H9 (cell line): Measurements from ENCODE around the gene PDE2A. TPM values are rescaled to one million over a fixed set of nuclear protein-coding genes. Genes with fewer than 3 reads are reported as not detected.

Experiments used
- DNase-seq: peaks from one replicate; pipeline ENCODE4 v3.0.0-alpha.2; 2017
- H2AFZ ChIP-seq: one replicate; pipeline ENCODE4 v1.6.1; 2013; ENCODE audit warnings: mild to moderate bottlenecking, low read length, control low read depth, moderate library complexity
- H2AK5ac ChIP-seq: 2 replicates; pipeline ENCODE4 v1.6.1; 2013; ENCODE audit warnings: low read length, control low read depth, mixed read lengths; ENCODE audit not compliant: insufficient read length
- H2BK120ac ChIP-seq: one replicate; pipeline ENCODE4 v1.6.1; 2013; ENCODE audit warnings: low read depth, mild to moderate bottlenecking, low read length, control low read depth, inconsistent platforms; ENCODE audit not compliant: poor library complexity, severe bottlenecking
- H2BK12ac ChIP-seq: 2 replicates; pipeline ENCODE4 v1.6.1; 2013; ENCODE audit warnings: low read length, control low read depth, mixed read lengths, low read depth; ENCODE audit not compliant: insufficient read length
- H2BK15ac ChIP-seq: 2 replicates; pipeline ENCODE4 v1.6.1; 2013; ENCODE audit warnings: low read depth, low read length, control low read depth
- H2BK20ac ChIP-seq: one replicate; pipeline ENCODE4 v1.6.1; 2013; ENCODE audit warnings: low read depth, mild to moderate bottlenecking, low read length, control low read depth, inconsistent platforms; ENCODE audit not compliant: poor library complexity, severe bottlenecking
- H2BK5ac ChIP-seq: 2 replicates; pipeline ENCODE4 v1.6.1; 2013; ENCODE audit warnings: low read length, control low read depth, mixed read lengths; ENCODE audit not compliant: insufficient read length
- H3K14ac ChIP-seq: 2 replicates; pipeline ENCODE4 v1.6.1; 2013; ENCODE audit warnings: low read length, control low read depth; ENCODE audit not compliant: insufficient read depth
- H3K18ac ChIP-seq: 2 replicates; pipeline ENCODE4 v1.6.1; 2013; ENCODE audit warnings: low read depth, mild to moderate bottlenecking, mixed read lengths, low read length, control low read depth; ENCODE audit not compliant: insufficient read length
- H3K23ac ChIP-seq: 2 replicates; pipeline ENCODE4 v1.6.1; 2013; ENCODE audit warnings: low read length, control low read depth, mixed read lengths, low read depth; ENCODE audit not compliant: insufficient read length
- H3K23me2 ChIP-seq: 2 replicates; pipeline ENCODE4 v1.6.1; 2013; ENCODE audit warnings: low read depth, mild to moderate bottlenecking, mixed read lengths, low read length, control low read depth; ENCODE audit not compliant: insufficient read length, poor library complexity, severe bottlenecking
- H3K27ac ChIP-seq: 2 replicates; pipeline ENCODE4 v1.5.1; 2013; ENCODE audit warnings: low read length, control low read depth, mixed read lengths, low read depth; ENCODE audit not compliant: insufficient read length
- H3K27me3 ChIP-seq: 2 replicates; pipeline ENCODE4 v1.6.1; 2013; ENCODE audit warnings: low read length, control low read depth, inconsistent platforms; ENCODE audit not compliant: insufficient read depth
- H3K4ac ChIP-seq: 2 replicates; pipeline ENCODE4 v1.6.1; 2013; ENCODE audit warnings: low read depth, mild to moderate bottlenecking, control low read depth, inconsistent platforms, low read length, moderate library complexity
- H3K4me1 ChIP-seq: 2 replicates; pipeline ENCODE4 v1.6.1; 2013; ENCODE audit warnings: low read length, control low read depth, inconsistent platforms; ENCODE audit not compliant: insufficient read depth
- H3K4me2 ChIP-seq: 2 replicates; pipeline ENCODE4 v1.6.1; 2013; ENCODE audit warnings: low read length, control low read depth, mixed read lengths; ENCODE audit not compliant: insufficient read length, insufficient read depth
- H3K56ac ChIP-seq: 2 replicates; pipeline ENCODE4 v1.6.1; 2013; ENCODE audit warnings: low read depth, mild to moderate bottlenecking, mixed read lengths, low read length, control low read depth; ENCODE audit not compliant: insufficient read length
- H3K79me1 ChIP-seq: 2 replicates; pipeline ENCODE4 v1.6.1; 2013; ENCODE audit warnings: low read depth, mild to moderate bottlenecking, moderate library complexity, low read length, control low read depth, inconsistent platforms; ENCODE audit not compliant: insufficient read depth, poor library complexity, severe bottlenecking
- H3K79me2 ChIP-seq: 2 replicates; pipeline ENCODE4 v1.6.1; 2013; ENCODE audit warnings: low read length, control low read depth, inconsistent platforms; ENCODE audit not compliant: insufficient read depth
- H3K9ac ChIP-seq: 2 replicates; pipeline ENCODE4 v1.6.1; 2013; ENCODE audit warnings: low read length, control low read depth, mixed read lengths; ENCODE audit not compliant: insufficient read length; ENCODE audit errors: extremely low read depth
- H3K9me3 ChIP-seq: one replicate; pipeline ENCODE4 v1.6.1; 2013; ENCODE audit warnings: low read depth, low read length, inconsistent platforms; ENCODE audit not compliant: control insufficient read depth
- H3T11ph ChIP-seq: one replicate; pipeline ENCODE4 v1.6.1; 2013; ENCODE audit warnings: mild to moderate bottlenecking, low read length, control low read depth, inconsistent platforms
- H4K20me1 ChIP-seq: one replicate; pipeline ENCODE4 v1.6.1; 2013; ENCODE audit not compliant: control insufficient read depth, insufficient read length, insufficient read depth
- H4K5ac ChIP-seq: 2 replicates; pipeline ENCODE4 v1.6.1; 2013; ENCODE audit warnings: low read depth, mild to moderate bottlenecking, mixed read lengths, low read length, control low read depth; ENCODE audit not compliant: insufficient read length
- H4K8ac ChIP-seq: replicated peaks from 2 replicates; pipeline ENCODE4 v1.6.1; 2013; ENCODE audit warnings: low read length, control low read depth, mixed read lengths, low read depth; ENCODE audit not compliant: insufficient read length
- H4K91ac ChIP-seq: 2 replicates; pipeline ENCODE4 v1.6.1; 2013; ENCODE audit warnings: low read depth, mild to moderate bottlenecking, moderate library complexity, mixed read lengths, low read length, control low read depth; ENCODE audit not compliant: insufficient read length
- H3K27ac Mint-ChIP-seq, 3 experiments: 2 replicates in 2 of 3; 3 replicates in 1 of 3; pipeline ENCODE4 v1.8.0; 2020 to 2021; ENCODE audit warnings: mixed read lengths in 3 of 3, mild to moderate bottlenecking in 1 of 3, moderate library complexity in 1 of 3
- H3K27me3 Mint-ChIP-seq: 2 replicates; pipeline ENCODE4 v1.8.0; 2021; ENCODE audit warnings: low read depth, mild to moderate bottlenecking, moderate library complexity, mixed read lengths
- H3K36me3 Mint-ChIP-seq, 3 experiments: 2 replicates in 2 of 3; 3 replicates in 1 of 3; pipeline ENCODE4 v1.8.0; 2020 to 2021; ENCODE audit warnings: low read depth in 3 of 3, mixed read lengths in 3 of 3; ENCODE audit not compliant: insufficient read depth in 1 of 3
- H3K4me1 Mint-ChIP-seq, 2 experiments: 2 replicates each; pipeline ENCODE4 v1.8.0; 2020; ENCODE audit warnings: mixed read lengths in 2 of 2
- H3K4me3 Mint-ChIP-seq, 2 experiments: 2 replicates in 1 of 2; 3 replicates in 1 of 2; pipeline ENCODE4 v1.8.0; 2020 to 2021; ENCODE audit warnings: mild to moderate bottlenecking in 2 of 2, mixed read lengths in 2 of 2, moderate library complexity in 1 of 2
- H3K9me3 Mint-ChIP-seq, 2 experiments: 2 replicates in 1 of 2; 3 replicates in 1 of 2; pipeline ENCODE4 v1.8.0; 2020; ENCODE audit warnings: mild to moderate bottlenecking in 2 of 2, mixed read lengths in 2 of 2, moderate library complexity in 1 of 2
- WGBS: extraction: QIAGEN DNeasy Blood & Tissue Kit; methylation state at CpG from one replicate; pipeline ENCODE4 v1.1.7; 2013; ENCODE audit warnings: missing lambda C conversion rate, low lambda C conversion rate, mixed read lengths; ENCODE audit not compliant: insufficient read length; ENCODE audit errors: extremely low coverage; 5-methylcytosine and 5-hydroxymethylcytosine counted together
- total RNA-seq: library from RNA; stranded (reverse); gene quantifications from 2 replicates; pipeline ENCODE4 v1.2.1, GENCODE V29; 2021
- TF ChIP-seq, protein P1 (sequence below): fragments of 200-600 bp; sonication (generic); conservative IDR thresholded peaks from 3 replicates; pipeline ENCODE4 v1.8.0; 2021; ENCODE audit warnings: antibody characterized with exemption, mild to moderate bottlenecking

The PDE2A gene
- total RNA-seq, 1 experiment from 2014 or later, result 3.4 TPM

GRCh38 chr11:72635309-72635915 lies 38.8 kb downstream of the PDE2A start:
- H2BK12ac ChIP-seq, result no peak overlapping the region
- H3K56ac ChIP-seq, result no peak overlapping the region
- H3K79me2 ChIP-seq, result no peaks in the 10 kb centered on the region
- WGBS, result no CpG with 5 or more reads among the region's 9 CpGs
- no peak overlapping the region for H2AFZ ChIP-seq
- no peak overlapping the region for H3K27ac Mint-ChIP-seq
- H3K4me1 Mint-ChIP-seq, result peaks cover 32 to 46% of the 10 kb centered on the region in 2 experiments
- H3K18ac ChIP-seq, result no peak overlapping the region
- H4K5ac ChIP-seq, result no peak overlapping the region
- peaks cover 7% of the 10 kb centered on the region; the same call in 1 of the 2 replicates for H3K27me3 ChIP-seq
- H4K91ac ChIP-seq, result no peak overlapping the region
- DNase-seq, result no peak
- H3K27me3 Mint-ChIP-seq, result peaks cover 15% of the 10 kb centered on the region
- no peak overlapping the region for H3T11ph ChIP-seq
- H3K36me3 Mint-ChIP-seq, result peaks cover 0 to 1% (median 0%) of the 10 kb centered on the region in 3 experiments; a peak in 1 of 7 replicates
- no peak overlapping the region for H2BK20ac ChIP-seq
- H3K4me3 Mint-ChIP-seq, result no peak overlapping the region
- no peaks in the 10 kb centered on the region for H3K79me1 ChIP-seq
- H4K8ac ChIP-seq, result no peak overlapping the region
- no peak overlapping the region for H3K23ac ChIP-seq
- no peak overlapping the region for H3K4ac ChIP-seq
- H3K14ac ChIP-seq, result no peak overlapping the region; the same call in 1 of the 2 replicates
- H3K23me2 ChIP-seq, result no peaks in the 10 kb centered on the region
- no peaks in the 10 kb centered on the region for H3K9me3 ChIP-seq
- TF ChIP-seq, protein P1, sequence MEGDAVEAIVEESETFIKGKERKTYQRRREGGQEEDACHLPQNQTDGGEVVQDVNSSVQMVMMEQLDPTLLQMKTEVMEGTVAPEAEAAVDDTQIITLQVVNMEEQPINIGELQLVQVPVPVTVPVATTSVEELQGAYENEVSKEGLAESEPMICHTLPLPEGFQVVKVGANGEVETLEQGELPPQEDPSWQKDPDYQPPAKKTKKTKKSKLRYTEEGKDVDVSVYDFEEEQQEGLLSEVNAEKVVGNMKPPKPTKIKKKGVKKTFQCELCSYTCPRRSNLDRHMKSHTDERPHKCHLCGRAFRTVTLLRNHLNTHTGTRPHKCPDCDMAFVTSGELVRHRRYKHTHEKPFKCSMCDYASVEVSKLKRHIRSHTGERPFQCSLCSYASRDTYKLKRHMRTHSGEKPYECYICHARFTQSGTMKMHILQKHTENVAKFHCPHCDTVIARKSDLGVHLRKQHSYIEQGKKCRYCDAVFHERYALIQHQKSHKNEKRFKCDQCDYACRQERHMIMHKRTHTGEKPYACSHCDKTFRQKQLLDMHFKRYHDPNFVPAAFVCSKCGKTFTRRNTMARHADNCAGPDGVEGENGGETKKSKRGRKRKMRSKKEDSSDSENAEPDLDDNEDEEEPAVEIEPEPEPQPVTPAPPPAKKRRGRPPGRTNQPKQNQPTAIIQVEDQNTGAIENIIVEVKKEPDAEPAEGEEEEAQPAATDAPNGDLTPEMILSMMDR, result no peak
- H2BK5ac ChIP-seq, result no peak overlapping the region
- no peak overlapping the region for H2AK5ac ChIP-seq
- H3K9ac ChIP-seq, result no peak overlapping the region
- 0 out of 5 replicates have a peak, but pooled peaks cover 0 to 2% of the 10 kb centered on the region in 2 experiments for H3K9me3 Mint-ChIP-seq
- no peak overlapping the region for H2BK15ac ChIP-seq
- no peak overlapping the region for H2BK120ac ChIP-seq
- H3K27ac ChIP-seq, result no peak overlapping the region
- H3K4me2 ChIP-seq, result no peak overlapping the region
- H4K20me1 ChIP-seq, result no peaks in the 10 kb centered on the region
- peaks cover 5% of the 10 kb centered on the region; the same call in 1 of the 2 replicates for H3K4me1 ChIP-seq
